T-helper 1 cell (primary cell): ENCODE data around the gene PPCS.
"Not testable (repeated sequence)": the region's sequence is repeated elsewhere in the genome, so short reads cannot be mapped to it uniquely, and the experiment has no call there.

Experiments
- DNase-seq, 5 donors: peaks; one replicate each; pipeline ENCODE4 v3.0.0-alpha.2; 2012 to 2020

The PPCS gene

DNA sequence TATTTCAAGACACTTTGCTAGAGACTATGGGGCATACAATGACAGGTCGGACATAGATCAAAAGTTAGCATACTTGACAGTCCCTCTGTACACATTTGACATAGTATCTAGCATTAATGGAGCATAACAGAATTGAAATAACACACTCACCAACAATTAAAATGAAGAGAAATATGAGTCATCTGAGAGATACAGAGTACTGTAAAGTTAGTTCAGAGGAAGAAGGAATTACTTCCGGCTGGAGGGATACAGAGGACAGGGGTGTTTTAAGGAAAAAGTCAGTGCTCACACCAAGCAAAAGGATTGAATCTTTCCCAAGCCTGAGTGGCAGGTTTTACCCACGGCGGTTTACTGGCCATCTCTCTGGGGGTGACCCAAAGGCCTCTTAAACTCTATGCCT, 3.0 kb upstream of the PPCS start:
- DNase-seq, result no peak

DNA sequence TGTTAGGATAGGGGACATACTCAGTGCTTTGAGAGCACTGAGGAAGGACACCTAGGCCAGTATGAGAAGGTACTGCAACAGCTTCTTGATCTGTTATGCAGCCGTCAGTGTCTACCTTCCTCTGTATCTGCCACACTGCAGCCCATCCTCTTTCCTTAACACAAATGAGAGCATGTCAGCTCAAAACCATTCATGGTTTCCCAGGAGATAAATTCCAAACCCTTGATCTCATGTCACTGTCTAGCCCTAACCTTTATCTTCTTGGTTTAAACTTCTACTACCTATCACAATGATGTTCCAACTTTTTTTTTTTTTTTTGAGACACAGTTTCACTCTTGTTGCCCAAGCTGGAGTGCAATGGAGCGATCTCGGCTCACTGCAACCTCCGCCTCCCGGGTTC, 1.9 kb upstream of the PPCS start:
- no peak for DNase-seq

- peak; percentile 25 to 81 (median 53) for DNase-seq
These were observed 379 bp downstream of the PPCS start for GRCh38 chr1:42456754-42457089.

GRCh38 chr1:42461196-42461595, 4.9 kb downstream of the PPCS start:
- no peak for DNase-seq

- peak; percentile 93 to 96 (median 95) for DNase-seq
These were observed 6.8 kb downstream of the PPCS start, which contains the start of gene CCDC30 for GRCh38 chr1:42462828-42463763. CCDC30 (plus strand) TSS chr1:42463286; CDS start chr1:42480552, 17,266 bp downstream.

GRCh38 chr1:42463921-42464320, 7.6 kb downstream of the PPCS start:
- DNase-seq, result no peak

- no peak for DNase-seq
These were observed 9.7 kb downstream of the PPCS start for GRCh38 chr1:42466030-42466429.

GRCh38 chr1:42469727-42470126, 13.4 kb downstream of the PPCS start:
- no peak for DNase-seq

DNA sequence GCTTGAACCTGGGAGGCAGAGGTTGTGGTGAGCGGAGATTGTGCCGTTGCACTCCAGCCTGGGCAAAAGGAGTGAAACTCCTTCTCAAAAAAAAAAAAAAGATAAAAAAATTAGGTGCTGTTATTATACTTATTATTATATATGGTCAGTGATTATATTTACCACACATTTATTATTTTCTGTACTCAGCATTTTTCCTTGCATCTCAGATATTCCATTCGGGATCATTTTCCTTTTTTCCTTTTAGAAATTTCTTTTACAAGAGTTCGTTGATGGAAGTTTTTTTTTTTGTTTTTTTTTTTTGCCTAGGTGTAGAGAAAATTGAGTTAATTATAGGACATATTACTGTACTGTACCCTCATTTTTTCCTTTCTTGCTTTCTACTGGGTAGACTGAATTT, 20.3 kb downstream of the PPCS start:
- no peak for DNase-seq

DNA sequence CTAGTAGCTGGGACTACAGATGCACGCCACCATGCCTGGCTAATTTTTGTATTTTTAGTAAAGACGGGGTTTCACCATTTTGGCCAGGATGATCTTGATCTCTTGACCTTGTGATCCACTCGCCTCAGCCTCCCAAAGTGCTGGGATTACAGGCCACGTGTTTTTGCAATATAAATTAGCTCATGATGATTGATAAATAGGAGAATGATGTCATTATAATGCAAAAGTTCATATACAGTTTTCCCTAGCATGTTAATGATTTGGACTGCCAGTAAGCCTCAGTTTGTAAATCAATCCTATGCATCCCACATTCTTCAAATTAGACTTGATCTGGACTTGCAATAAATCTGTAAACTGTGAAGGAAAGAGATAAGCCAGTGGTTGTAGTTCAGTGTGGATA, 21.0 kb downstream of the PPCS start:
- DNase-seq, result not testable (repeated sequence)

GRCh38 chr1:42477775-42478174, 21.4 kb downstream of the PPCS start:
- no peak for DNase-seq

DNA sequence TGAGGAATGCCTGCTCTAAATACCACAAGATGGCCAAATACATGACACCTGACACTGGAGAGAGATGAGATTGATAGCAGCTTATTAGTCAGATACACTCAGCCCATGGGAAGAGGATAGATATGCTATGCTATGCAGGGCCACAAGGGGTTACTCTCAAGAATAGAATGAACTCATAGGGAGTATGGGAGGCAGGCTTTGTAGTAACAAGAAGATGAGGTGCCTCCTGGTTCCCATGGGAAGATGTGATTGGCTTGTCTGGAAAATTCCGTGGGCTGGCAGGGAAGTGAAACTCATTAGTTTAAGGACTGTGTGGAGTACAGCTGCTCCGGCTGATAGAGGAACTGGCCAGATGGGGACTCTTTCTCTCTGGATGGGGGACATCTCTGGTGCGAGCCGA, 23.3 kb downstream of the PPCS start:
- DNase-seq, result no peak

DNA sequence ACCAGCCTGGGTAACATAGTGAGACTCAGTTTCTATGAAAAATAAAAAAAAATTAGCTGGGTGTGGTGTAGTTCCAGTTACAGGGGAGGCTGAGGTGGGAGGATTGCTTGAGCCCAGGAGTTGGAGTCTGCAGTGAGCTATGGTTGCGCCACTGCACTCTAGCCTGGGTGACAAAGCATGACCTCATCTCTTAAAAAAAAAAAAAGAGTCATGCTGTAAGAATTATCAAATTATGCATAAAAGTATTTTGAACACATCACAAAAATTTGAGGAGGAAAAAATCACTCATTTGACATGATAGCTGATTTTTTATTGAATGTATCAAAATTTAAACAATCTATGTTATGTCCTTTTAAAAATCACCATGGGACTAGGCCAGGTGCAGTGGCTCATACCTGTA, 24.6 kb downstream of the PPCS start:
- no peak for DNase-seq

DNA sequence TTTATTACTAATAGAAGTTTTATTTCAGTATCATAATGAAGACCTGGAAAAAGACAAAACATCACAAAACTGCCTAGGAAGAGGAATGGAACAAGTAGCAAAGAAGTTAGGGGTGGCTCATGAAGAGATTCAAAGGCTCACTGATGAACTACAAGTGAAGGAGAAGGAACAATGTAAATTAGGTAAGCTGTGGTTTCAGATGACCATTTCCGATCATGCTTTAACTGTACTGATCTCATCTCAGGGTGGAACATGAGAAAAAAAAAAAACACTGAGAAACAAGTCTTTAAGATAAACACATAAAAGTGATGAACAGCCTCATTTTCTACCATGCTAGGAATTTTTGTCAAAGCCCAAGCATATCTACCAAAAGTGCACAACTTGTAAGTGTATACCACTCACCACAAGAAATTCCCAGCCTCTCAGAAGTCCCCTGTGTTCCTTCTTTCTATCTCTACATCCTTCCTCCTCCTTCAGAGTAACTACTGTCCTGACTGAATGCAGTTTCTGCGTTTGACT, 26.4 kb downstream of the PPCS start:
- no peak for DNase-seq

DNA sequence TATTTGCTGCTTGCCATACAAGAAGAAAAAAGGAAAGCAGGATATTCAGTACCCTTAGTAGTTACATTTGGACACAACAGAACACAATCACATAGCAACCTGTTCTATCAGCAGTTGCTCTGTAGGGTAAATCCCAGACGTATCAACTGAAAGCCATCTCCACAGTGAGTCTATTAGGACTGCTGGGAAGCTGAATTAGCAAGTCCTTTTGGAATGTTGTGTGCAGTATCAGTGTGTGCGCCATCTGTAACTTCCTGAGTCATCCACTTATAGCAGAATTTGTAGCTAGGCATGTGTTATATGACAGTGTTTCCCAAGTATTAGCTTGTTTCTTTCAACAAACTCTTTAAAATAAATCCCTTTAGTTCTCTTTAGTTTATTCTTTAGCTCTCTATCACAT, 28.0 kb downstream of the PPCS start:
- DNase-seq, result no peak

GRCh38 chr1:42490237-42490636, 33.9 kb downstream of the PPCS start:
- DNase-seq, result no peak

DNA sequence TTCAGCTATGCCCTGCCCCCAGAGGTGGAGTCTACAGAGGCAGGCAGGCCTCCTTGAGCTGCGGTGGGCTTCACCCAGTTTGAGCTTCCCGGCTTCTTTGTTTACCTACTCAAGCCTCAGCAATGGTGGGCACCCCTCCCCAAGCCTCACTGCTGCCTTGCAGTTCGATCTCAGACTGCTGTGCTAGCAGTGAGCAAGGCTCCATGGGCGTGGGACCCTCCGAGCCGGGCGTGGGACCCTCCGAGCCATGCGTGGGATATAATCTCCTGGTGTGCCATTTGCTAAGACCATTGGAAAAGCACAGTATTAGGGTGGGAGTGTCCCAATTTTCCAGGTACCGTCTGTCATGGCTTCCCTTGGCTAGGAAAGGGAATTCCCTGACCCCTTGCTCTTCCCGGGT, 45.7 kb downstream of the PPCS start:
- DNase-seq, result not testable (repeated sequence)

DNA sequence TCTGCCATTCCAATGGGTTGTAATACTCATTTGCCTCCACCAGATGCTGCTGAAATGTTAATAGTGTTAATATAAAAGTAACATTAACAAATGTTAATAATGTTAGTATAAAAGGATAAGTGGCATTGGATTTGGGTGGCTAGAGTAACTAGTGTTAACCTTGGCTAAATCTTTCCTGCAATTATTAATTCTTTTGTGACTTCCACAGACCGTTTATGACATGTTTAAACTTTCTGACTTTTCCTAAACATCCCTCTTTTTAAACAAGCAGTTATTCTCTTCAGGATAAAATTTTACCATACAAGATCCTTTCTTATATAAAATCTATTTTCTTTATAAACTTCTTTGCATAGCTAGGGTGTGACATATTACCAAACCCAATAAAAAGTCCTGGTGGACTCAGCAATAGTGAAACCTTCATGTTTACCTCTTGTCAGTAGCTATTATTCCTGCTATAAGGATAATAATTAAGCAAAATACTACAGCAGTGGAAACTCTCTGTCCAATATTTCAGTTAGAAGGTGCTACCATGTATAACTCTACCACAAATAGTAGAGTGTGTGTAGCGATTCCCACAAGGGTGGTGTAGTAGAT, 48.3 kb downstream of the PPCS start:
- no peak for DNase-seq

- no peak for DNase-seq
These were observed 50.2 kb downstream of the PPCS start for GRCh38 chr1:42506576-42506975.
